Testis (tissue), 2 donors: ENCODE measurements around the gene GPR62.

ENCODE experiments used
- CTCF ChIP-seq, 3 experiments: fragments of 450-650 bp in 2 of 3; fragments of 200-600 bp in 1 of 3; sonication (generic) in 1 of 3; IDR thresholded peaks; one replicate each; pipeline ENCODE4 v1.5.1; 2016 to 2019; ENCODE audit warnings: antibody characterized with exemption in 3 of 3, mild to moderate bottlenecking in 2 of 3, moderate library complexity in 1 of 3
- POLR2A ChIP-seq: fragments of 450-650 bp; IDR thresholded peaks from one replicate; pipeline ENCODE4 v1.6.1; 2017; ENCODE audit warnings: antibody characterized with exemption, mild to moderate bottlenecking, moderate library complexity

GRCh38 chr3:51929420-51930003 lies 25.7 kb upstream of the GPR62 start:
- TF ChIP-seq CTCF (IDR thresholded peaks at IDR 0.05) (no peak), POLR2A (no peak)
